Measurements from ENCODE around the gene POU6F2. TPM values are rescaled to one million over a fixed set of nuclear protein-coding genes. Genes with fewer than 3 reads are reported as not detected.
"Not testable (repeated sequence)": the region's sequence is repeated elsewhere in the genome, so short reads cannot be mapped to it uniquely, and the experiment has no call there.

The POU6F2 gene
- polyA plus RNA-seq, 2 of the 4 experiments (the other 2 are of a cell fraction) = not detected

- Histone ChIP-seq H3K27ac (no peak overlapping the region), H3K9me3 (no peaks in the 10 kb centered on the region), H3K4me1 (no peaks in the 10 kb centered on the region), H3K4me2 (no peak overlapping the region), H3K4me3 (no peak overlapping the region)
- CTCF ChIA-PET = no interaction called here
- DNase-seq (ENCODE audit: low read depth in 1 of 2, low spot score in 1 of 2) (no peak), ATAC-seq (no peak; a peak in 1 of 6 replicates), FAIRE-seq (no peak)
- POLR2A ChIA-PET = no interaction called here
- 19% methylated on average over 8 of the region's 8 CpGs for WGBS (ENCODE audit: missing lambda C conversion rate)
- TF ChIP-seq HOXB13 (CRISPR knock-in tag; IDR thresholded peaks at IDR 0.05; ENCODE audit: low read depth) = no peak
- TF ChIP-seq EHF (CRISPR knock-in tag; IDR thresholded peaks at IDR 0.05) = no peak
- TF ChIP-seq KDM5A (IDR thresholded peaks at IDR 0.05) = no peak
- TF ChIP-seq KDM1A (IDR thresholded peaks at IDR 0.05; ENCODE audit: low read depth) = no peak
- TF ChIP-seq ZC3H11A (IDR thresholded peaks at IDR 0.05) = no peak
- TF ChIP-seq HDAC2 (IDR thresholded peaks at IDR 0.05) = no peak
- TF ChIP-seq, protein P1, sequence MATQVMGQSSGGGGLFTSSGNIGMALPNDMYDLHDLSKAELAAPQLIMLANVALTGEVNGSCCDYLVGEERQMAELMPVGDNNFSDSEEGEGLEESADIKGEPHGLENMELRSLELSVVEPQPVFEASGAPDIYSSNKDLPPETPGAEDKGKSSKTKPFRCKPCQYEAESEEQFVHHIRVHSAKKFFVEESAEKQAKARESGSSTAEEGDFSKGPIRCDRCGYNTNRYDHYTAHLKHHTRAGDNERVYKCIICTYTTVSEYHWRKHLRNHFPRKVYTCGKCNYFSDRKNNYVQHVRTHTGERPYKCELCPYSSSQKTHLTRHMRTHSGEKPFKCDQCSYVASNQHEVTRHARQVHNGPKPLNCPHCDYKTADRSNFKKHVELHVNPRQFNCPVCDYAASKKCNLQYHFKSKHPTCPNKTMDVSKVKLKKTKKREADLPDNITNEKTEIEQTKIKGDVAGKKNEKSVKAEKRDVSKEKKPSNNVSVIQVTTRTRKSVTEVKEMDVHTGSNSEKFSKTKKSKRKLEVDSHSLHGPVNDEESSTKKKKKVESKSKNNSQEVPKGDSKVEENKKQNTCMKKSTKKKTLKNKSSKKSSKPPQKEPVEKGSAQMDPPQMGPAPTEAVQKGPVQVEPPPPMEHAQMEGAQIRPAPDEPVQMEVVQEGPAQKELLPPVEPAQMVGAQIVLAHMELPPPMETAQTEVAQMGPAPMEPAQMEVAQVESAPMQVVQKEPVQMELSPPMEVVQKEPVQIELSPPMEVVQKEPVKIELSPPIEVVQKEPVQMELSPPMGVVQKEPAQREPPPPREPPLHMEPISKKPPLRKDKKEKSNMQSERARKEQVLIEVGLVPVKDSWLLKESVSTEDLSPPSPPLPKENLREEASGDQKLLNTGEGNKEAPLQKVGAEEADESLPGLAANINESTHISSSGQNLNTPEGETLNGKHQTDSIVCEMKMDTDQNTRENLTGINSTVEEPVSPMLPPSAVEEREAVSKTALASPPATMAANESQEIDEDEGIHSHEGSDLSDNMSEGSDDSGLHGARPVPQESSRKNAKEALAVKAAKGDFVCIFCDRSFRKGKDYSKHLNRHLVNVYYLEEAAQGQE (IDR thresholded peaks at IDR 0.05) = no peak
- no peak for TF ChIP-seq RNF2 (IDR thresholded peaks at IDR 0.05; ENCODE audit: borderline replicate concordance, low read depth)
- TF ChIP-seq FOSL2 (IDR thresholded peaks at IDR 0.05) = no peak
- no peak for TF ChIP-seq FOSL2 (CRISPR knock-in tag; IDR thresholded peaks at IDR 0.05)
- no peak for TF ChIP-seq ZNF302 (CRISPR knock-in tag; IDR thresholded peaks at IDR 0.05)
- TF ChIP-seq RCOR1 (IDR thresholded peaks at IDR 0.05; ENCODE audit: low read depth, low read length) = no peak
- no peak for TF ChIP-seq NR3C1 (IDR thresholded peaks at IDR 0.05)
- no peak for TF ChIP-seq TP53 (CRISPR knock-in tag; IDR thresholded peaks at IDR 0.05)
- TF ChIP-seq EP300 (IDR thresholded peaks at IDR 0.05) = no peak
- no peak for TF ChIP-seq NFE2L2 (conservative IDR thresholded peaks at IDR 0.05; ENCODE audit: low read length)
Observed at GRCh38 chr7:39321909-39322498, 344.3 kb downstream of the POU6F2 start.

DNA sequence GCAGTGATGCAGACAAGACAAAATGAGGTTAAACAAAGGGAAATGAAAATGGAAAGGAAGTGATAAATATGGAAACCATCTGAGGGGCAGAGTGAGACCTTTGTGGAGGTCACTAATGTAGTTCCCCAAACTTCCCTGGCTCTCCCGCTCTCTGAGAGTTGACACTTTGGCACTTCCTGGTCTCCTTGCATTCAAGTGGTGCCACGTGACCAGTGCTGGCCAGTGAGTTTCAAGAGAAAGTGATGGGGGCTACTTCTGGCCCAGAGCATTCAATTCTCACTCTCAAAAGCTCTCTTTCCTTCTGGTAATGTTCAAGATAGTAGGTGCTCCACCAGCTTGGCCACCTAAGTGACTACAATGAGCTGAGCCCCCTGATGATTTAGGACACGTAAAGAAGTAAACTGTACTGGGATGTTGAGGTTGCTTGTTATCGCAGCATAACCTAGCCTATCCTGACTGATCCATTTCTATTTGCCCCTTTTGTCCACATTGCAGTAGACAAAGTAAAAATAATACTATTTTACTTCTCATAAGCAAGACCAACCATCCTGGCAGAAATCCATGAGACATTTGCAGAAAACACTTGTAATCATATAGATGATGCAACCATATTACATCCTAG lies 346.5 kb downstream of the POU6F2 start:
- no peak overlapping the region for H3K4me3 ChIP-seq
- H3K4me2 ChIP-seq = no peak overlapping the region
- DNase-seq (ENCODE audit: low read depth in 1 of 2, low spot score in 1 of 2) (no peak), ATAC-seq (no peak), FAIRE-seq (no peak)
- ChIA-PET POLR2A (no interaction called here), CTCF (no interaction called here)
- TF ChIP-seq FOSL2 (IDR thresholded peaks at IDR 0.05) = no peak
- no peak for TF ChIP-seq FOSL2 (CRISPR knock-in tag; IDR thresholded peaks at IDR 0.05)
- no peak for TF ChIP-seq CBX2 (IDR thresholded peaks at IDR 0.05; ENCODE audit: borderline replicate concordance, low read depth)
- TF ChIP-seq NFE2L2 (conservative IDR thresholded peaks at IDR 0.05; ENCODE audit: low read length) = no peak
- no peak for TF ChIP-seq RFX5 (IDR thresholded peaks at IDR 0.05)
- no peak for TF ChIP-seq JUN (IDR thresholded peaks at IDR 0.05)
- TF ChIP-seq MYC (IDR thresholded peaks at IDR 0.05; ENCODE audit: borderline replicate concordance, low read length) = no peak
- TF ChIP-seq RAD21 (conservative IDR thresholded peaks at IDR 0.05 in 1 of 2, IDR thresholded peaks at IDR 0.05 in 1 of 2) = no peak
- TF ChIP-seq PHF8 (IDR thresholded peaks at IDR 0.05; ENCODE audit: borderline replicate concordance, low read depth) = no peak
- TF ChIP-seq ZNF302 (CRISPR knock-in tag; IDR thresholded peaks at IDR 0.05) = no peak
- TF ChIP-seq HOXA7 (CRISPR knock-in tag; IDR thresholded peaks at IDR 0.05) = no peak
- no peak for TF ChIP-seq KDM5A (IDR thresholded peaks at IDR 0.05)
- TF ChIP-seq SMC3 (IDR thresholded peaks at IDR 0.05) = no peak
- no peak for TF ChIP-seq JUNB (IDR thresholded peaks at IDR 0.05)
- TF ChIP-seq FOSB (CRISPR knock-in tag; IDR thresholded peaks at IDR 0.05) = no peak
- 37% methylated on average over 4 of the region's 4 CpGs for WGBS (ENCODE audit: missing lambda C conversion rate)
- no peaks in the 10 kb centered on the region for H3K4me1 ChIP-seq
- H3K27ac ChIP-seq = no peak overlapping the region
- no peaks in the 10 kb centered on the region for H3K9me3 ChIP-seq

DNA sequence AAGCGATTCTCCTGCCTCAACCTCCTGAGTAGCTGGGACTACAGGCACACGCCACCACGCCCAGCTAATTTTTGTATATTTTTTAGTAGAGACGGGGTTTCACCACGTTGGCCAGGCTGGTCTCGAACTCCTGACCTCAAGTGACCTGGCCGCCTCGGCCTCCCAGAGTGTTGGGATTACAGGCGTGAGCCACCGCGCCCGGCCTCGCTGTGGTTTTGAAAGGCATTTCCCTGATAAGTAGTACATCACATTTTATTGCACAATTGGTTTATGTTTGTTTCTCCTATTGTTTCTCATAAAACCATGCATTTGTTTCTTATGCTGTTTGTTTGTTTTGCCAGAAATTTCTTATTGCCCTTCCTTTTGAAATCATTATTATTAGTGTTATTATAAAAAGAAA lies 353.9 kb downstream of the POU6F2 start:
- POLR2A ChIA-PET = not testable (repeated sequence)

More for the DNA sequence above, 353.9 kb downstream of the POU6F2 start:
- DNase-seq (ENCODE audit: low read depth in 1 of 2, low spot score in 1 of 2); H3K9me3 ChIP-seq; H3K4me3 ChIP-seq; H3K4me2 ChIP-seq; H3K27ac ChIP-seq; ATAC-seq; CTCF ChIA-PET; FAIRE-seq; H3K4me1 ChIP-seq: not testable (repeated sequence)
- 33% methylated on average over 13 of the region's 13 CpGs for WGBS (ENCODE audit: missing lambda C conversion rate)
